Panc1 (cell line): ENCODE data around the gene PPIE. TPM values are rescaled to one million over a fixed set of nuclear protein-coding genes. Genes with fewer than 3 reads are reported as not detected.

Experiments
- ATAC-seq: fragments of 200-7000 bp; cut with Tn5 transposase; 2 replicates; pipeline ENCODE4 v1.9.1; 2020; ENCODE audit warnings: mild to moderate bottlenecking, moderate library complexity
- BruUV-seq: library from RNA; stranded (reverse); fragments of 400-500 nt; replicated peaks from 2 replicates; lab custom pipeline; 2021; lab: Mats Ljungman, UMichigan
- CTCF ChIA-PET: fragments of 300-600 bp; sonication (Branson Sonifier 250); formaldehyde crosslinking; loops from one replicate; lab custom pipeline; 2022; ENCODE audit warnings: antibody characterized with exemption; lab: Charles Lee
- POLR2A ChIA-PET: fragments of 300-600 bp; sonication (Branson Sonifier 250); formaldehyde crosslinking; loops from one replicate; lab custom pipeline; 2022; ENCODE audit warnings: antibody characterized with exemption; lab: Charles Lee
- DNase-seq: peaks from one replicate; pipeline ENCODE4 v3.0.0-alpha.2; 2010; ENCODE audit warnings: low read depth, low spot score
- H3K27ac ChIP-seq: 2 replicates; pipeline ENCODE4 v1.5.1; 2011; ENCODE audit warnings: mild to moderate bottlenecking, low read length, inconsistent platforms
- H3K27me3 ChIP-seq: fragments of 200-500 bp; sonication (Bioruptor generic); 2 replicates; pipeline ENCODE4 v1.6.0; 2014; ENCODE audit warnings: low read length, inconsistent platforms; ENCODE audit not compliant: control insufficient read depth, insufficient read depth
- H3K36me3 ChIP-seq: fragments of 200-500 bp; sonication (Bioruptor generic); 2 replicates; pipeline ENCODE4 v1.5.1; 2014; ENCODE audit warnings: inconsistent platforms, mild to moderate bottlenecking, low read length, moderate library complexity; ENCODE audit not compliant: control insufficient read depth, insufficient read depth
- H3K4me1 ChIP-seq: 2 replicates; pipeline ENCODE4 v1.5.1; 2011; ENCODE audit warnings: inconsistent platforms, mild to moderate bottlenecking, low read length, moderate library complexity; ENCODE audit not compliant: control insufficient read depth, insufficient read depth
- H3K4me3 ChIP-seq, 2 experiments: 2 replicates each; pipeline ENCODE4 v1.5.1; 2011 to 2012; ENCODE audit warnings: low read depth in 2 of 2, low read length in 2 of 2, mild to moderate bottlenecking in 2 of 2, inconsistent platforms in 1 of 2, moderate library complexity in 1 of 2
- H3K9me3 ChIP-seq: fragments of 200-500 bp; sonication (Bioruptor generic); 2 replicates; pipeline ENCODE4 v1.5.1; 2014; ENCODE audit warnings: low read depth, mild to moderate bottlenecking, inconsistent platforms, low read length, moderate library complexity; ENCODE audit not compliant: control insufficient read depth, insufficient read depth
- POLR2AphosphoS5 ChIP-seq: IDR thresholded peaks from 2 replicates; pipeline ENCODE4 v1.6.1; 2012; ENCODE audit warnings: mild to moderate bottlenecking, low read depth, low read length, moderate library complexity
- SIN3A ChIP-seq: IDR thresholded peaks from 2 replicates; pipeline ENCODE4 v1.6.1; 2012; ENCODE audit warnings: low read depth, mild to moderate bottlenecking, low read length, moderate library complexity, borderline replicate concordance; ENCODE audit not compliant: insufficient read depth
- TCF7L2 ChIP-seq: IDR thresholded peaks from 2 replicates; pipeline ENCODE4 v1.6.1; 2011; ENCODE audit warnings: mild to moderate bottlenecking, low read depth, low read length, inconsistent platforms
- in situ Hi-C: cut with HindIII; loops from 2 replicates; pipeline ENCODE4 v1.10.0; 2016; ENCODE audit warnings: low sequenced_read_pairs, low pct_unique_long_range_greater_than_20kb
- intact Hi-C: fragments of 100-400 bp; cut with micrococcal nuclease; formaldehyde crosslinking; loops from one replicate; pipeline ENCODE4 v1.10.0; 2022; ENCODE audit not compliant: unreplicated experiment
- total RNA-seq: library from RNA; stranded (reverse); gene quantifications from one replicate; pipeline ENCODE4 v1.2.1, GENCODE V29; 2021; ENCODE audit not compliant: unreplicated experiment
- TF ChIP-seq, protein P1 (sequence below), 2 experiments: IDR thresholded peaks; 2 replicates each; pipeline ENCODE4 v1.6.1; 2011 to 2012; ENCODE audit warnings: low read depth in 2 of 2, control low read depth in 1 of 2, low read length in 1 of 2, mild to moderate bottlenecking in 1 of 2, moderate library complexity in 1 of 2; ENCODE audit not compliant: insufficient read depth in 1 of 2
- TF ChIP-seq, protein P2 (sequence below): fragments of 450-650 bp; IDR thresholded peaks from 2 replicates; pipeline ENCODE4 v1.5.1; 2017; ENCODE audit warnings: mild to moderate bottlenecking

PPIE gene
- total RNA-seq, 1 experiment from 2014 or later, result 53.0 TPM

DNA sequence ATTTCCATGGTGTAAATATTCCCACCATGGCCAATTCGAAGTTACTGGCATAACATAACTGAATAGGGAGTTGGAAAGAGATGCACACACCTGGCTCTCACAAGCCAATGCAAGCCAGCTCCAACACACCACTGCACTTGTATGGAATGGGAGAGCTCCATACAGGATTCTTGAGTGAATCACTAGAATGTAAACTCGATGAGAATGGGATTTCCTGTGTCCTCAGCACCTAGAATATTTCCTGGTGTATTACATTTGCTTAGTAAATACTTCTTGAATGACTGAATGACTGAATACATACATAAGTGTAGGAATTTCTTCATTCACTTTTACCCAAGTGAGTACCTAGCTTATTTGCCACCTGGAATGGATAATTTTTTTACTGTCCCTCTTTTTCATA is 16.2 kb upstream of the PPIE start:
- in situ Hi-C loops (no loop called here), intact Hi-C loops (loop anchor here (5.0 kb wide), 1 partner anchor 125 kb away; no protein-coding TSS in a partner anchor)
- ChIA-PET CTCF (no interaction called here), POLR2A (interaction anchor here (0.6 to 1.0 kb wide), 2 partner anchors 35 to 147 kb away, joined by 3 read pairs; no protein-coding TSS in a partner anchor)
- no peak for TF ChIP-seq TCF7L2
- TF ChIP-seq, protein P1, sequence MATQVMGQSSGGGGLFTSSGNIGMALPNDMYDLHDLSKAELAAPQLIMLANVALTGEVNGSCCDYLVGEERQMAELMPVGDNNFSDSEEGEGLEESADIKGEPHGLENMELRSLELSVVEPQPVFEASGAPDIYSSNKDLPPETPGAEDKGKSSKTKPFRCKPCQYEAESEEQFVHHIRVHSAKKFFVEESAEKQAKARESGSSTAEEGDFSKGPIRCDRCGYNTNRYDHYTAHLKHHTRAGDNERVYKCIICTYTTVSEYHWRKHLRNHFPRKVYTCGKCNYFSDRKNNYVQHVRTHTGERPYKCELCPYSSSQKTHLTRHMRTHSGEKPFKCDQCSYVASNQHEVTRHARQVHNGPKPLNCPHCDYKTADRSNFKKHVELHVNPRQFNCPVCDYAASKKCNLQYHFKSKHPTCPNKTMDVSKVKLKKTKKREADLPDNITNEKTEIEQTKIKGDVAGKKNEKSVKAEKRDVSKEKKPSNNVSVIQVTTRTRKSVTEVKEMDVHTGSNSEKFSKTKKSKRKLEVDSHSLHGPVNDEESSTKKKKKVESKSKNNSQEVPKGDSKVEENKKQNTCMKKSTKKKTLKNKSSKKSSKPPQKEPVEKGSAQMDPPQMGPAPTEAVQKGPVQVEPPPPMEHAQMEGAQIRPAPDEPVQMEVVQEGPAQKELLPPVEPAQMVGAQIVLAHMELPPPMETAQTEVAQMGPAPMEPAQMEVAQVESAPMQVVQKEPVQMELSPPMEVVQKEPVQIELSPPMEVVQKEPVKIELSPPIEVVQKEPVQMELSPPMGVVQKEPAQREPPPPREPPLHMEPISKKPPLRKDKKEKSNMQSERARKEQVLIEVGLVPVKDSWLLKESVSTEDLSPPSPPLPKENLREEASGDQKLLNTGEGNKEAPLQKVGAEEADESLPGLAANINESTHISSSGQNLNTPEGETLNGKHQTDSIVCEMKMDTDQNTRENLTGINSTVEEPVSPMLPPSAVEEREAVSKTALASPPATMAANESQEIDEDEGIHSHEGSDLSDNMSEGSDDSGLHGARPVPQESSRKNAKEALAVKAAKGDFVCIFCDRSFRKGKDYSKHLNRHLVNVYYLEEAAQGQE (IDR thresholded peaks at IDR 0.05; ENCODE audit: insufficient read depth in 1 of 2, low read depth in 2 of 2, low read length in 1 of 2), result no peak
- TF ChIP-seq POLR2AphosphoS5, result no peak
- TF ChIP-seq SIN3A, result no peak
- TF ChIP-seq, protein P2, sequence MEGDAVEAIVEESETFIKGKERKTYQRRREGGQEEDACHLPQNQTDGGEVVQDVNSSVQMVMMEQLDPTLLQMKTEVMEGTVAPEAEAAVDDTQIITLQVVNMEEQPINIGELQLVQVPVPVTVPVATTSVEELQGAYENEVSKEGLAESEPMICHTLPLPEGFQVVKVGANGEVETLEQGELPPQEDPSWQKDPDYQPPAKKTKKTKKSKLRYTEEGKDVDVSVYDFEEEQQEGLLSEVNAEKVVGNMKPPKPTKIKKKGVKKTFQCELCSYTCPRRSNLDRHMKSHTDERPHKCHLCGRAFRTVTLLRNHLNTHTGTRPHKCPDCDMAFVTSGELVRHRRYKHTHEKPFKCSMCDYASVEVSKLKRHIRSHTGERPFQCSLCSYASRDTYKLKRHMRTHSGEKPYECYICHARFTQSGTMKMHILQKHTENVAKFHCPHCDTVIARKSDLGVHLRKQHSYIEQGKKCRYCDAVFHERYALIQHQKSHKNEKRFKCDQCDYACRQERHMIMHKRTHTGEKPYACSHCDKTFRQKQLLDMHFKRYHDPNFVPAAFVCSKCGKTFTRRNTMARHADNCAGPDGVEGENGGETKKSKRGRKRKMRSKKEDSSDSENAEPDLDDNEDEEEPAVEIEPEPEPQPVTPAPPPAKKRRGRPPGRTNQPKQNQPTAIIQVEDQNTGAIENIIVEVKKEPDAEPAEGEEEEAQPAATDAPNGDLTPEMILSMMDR, result no peak
- Histone ChIP-seq H3K36me3 (no peaks in the 10 kb centered on the region), H3K27me3 (peaks cover 9% of the 10 kb centered on the region), H3K27ac (no peak overlapping the region), H3K4me1 (no peaks in the 10 kb centered on the region), H3K4me3 (no peak overlapping the region), H3K9me3 (no peaks in the 10 kb centered on the region)
- ATAC-seq, result peak; percentile 63; the same call in 1 of the 2 replicates
- no TSS peak for BruUV-seq
- DNase-seq, result peak; percentile 66

DNA sequence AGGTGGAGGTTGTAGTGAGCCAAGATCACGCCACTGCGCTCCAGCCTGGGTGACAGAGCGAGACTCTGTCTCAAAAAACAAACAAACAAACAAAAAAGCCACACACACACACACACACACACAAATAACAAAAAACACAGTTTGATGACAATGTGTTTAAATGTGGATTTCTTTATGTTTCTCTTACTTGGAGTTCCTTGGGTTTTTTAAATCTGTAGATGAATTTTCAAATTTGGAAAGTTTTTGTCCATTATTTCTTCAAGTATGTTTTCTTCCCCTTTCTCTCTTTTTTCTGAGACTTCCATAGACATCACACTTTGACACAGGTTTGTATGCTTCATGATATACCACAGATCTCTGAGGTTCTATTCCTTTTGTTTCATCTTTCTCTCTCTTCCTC is 12.1 kb upstream of the PPIE start:
- CTCF ChIA-PET, result interaction anchor here (0.8 kb wide), 1 partner anchor 302 kb away, joined by 5 read pairs; no protein-coding TSS in a partner anchor
- no peak overlapping the region for H3K27ac ChIP-seq
- peaks cover 8% of the 10 kb centered on the region for H3K27me3 ChIP-seq
- POLR2A ChIA-PET, result no interaction called here
- BruUV-seq, result no TSS peak
- H3K9me3 ChIP-seq, result no peaks in the 10 kb centered on the region
- DNase-seq (no peak), ATAC-seq (no peak)
- H3K4me1 ChIP-seq, result no peaks in the 10 kb centered on the region
- in situ Hi-C loops, result no loop called here
- intact Hi-C loops, result no loop called here
- no peaks in the 10 kb centered on the region for H3K36me3 ChIP-seq
- TF ChIP-seq, protein P1 (IDR thresholded peaks at IDR 0.05; ENCODE audit: insufficient read depth in 1 of 2, low read depth in 2 of 2, low read length in 1 of 2), result no peak
- TF ChIP-seq, protein P2, result no peak
- TF ChIP-seq SIN3A (no peak), POLR2AphosphoS5 (no peak), TCF7L2 (no peak)
- H3K4me3 ChIP-seq, result no peak overlapping the region
